ENCODE results near the gene TBCEL. TPM values are rescaled to one million over a fixed set of nuclear protein-coding genes. Genes with fewer than 3 reads are reported as not detected.

Gene TBCEL
- total RNA-seq, 6 donors from 2014 or later = 30.4 to 52.7 (median 31.9) TPM

- no peak for DNase-seq
- no peak overlapping the region for H3K27ac ChIP-seq
- no peak for ATAC-seq (ENCODE audit: low FRiP score in 2 of 2)
- H3K4me3 ChIP-seq = no peak overlapping the region
- H3K36me3 ChIP-seq = peaks cover 0 to 16% (median 3%) of the 10 kb centered on the region in 4 donors
- peaks cover 4 to 19% (median 10%) of the 10 kb centered on the region in 4 donors for H3K4me1 ChIP-seq
- H3K9me3 ChIP-seq = no peaks in the 10 kb centered on the region
- TF ChIP-seq POLR2AphosphoS5 (IDR thresholded peaks at IDR 0.05) (no peak), EP300 (IDR thresholded peaks at IDR 0.05) (no peak), CTCF (IDR thresholded peaks at IDR 0.05) (no peak), POLR2A (IDR thresholded peaks at IDR 0.05) (no peak)
- H3K27me3 ChIP-seq = no peaks in the 10 kb centered on the region
- 95 to 98% methylated on average over 6 of the region's 6 CpGs for WGBS, 2 donors
Observed at GRCh38 chr11:121068787-121069186, 44.9 kb downstream of the TBCEL start.

GRCh38 chr11:121070951-121071845, 47.3 kb downstream of the TBCEL start:
- Histone ChIP-seq H3K4me1 (peaks cover 4 to 19% (median 10%) of the 10 kb centered on the region in 4 donors), H3K4me3 (no peak overlapping the region), H3K9me3 (no peaks in the 10 kb centered on the region), H3K27ac (peak overlapping the region in 1 of 4 donors; percentile 57), H3K27me3 (no peaks in the 10 kb centered on the region), H3K36me3 (peaks cover 0 to 7% (median 3%) of the 10 kb centered on the region in 4 donors)
- DNase-seq = no peak
- WGBS, 2 donors = 48 to 50% methylated on average over 2 of the region's 2 CpGs
- no peak for ATAC-seq (ENCODE audit: low FRiP score in 2 of 2)
- TF ChIP-seq POLR2A (IDR thresholded peaks at IDR 0.05) (no peak), EP300 (IDR thresholded peaks at IDR 0.05) (no peak), POLR2AphosphoS5 (IDR thresholded peaks at IDR 0.05) (no peak), CTCF (IDR thresholded peaks at IDR 0.05) (no peak)

DNA sequence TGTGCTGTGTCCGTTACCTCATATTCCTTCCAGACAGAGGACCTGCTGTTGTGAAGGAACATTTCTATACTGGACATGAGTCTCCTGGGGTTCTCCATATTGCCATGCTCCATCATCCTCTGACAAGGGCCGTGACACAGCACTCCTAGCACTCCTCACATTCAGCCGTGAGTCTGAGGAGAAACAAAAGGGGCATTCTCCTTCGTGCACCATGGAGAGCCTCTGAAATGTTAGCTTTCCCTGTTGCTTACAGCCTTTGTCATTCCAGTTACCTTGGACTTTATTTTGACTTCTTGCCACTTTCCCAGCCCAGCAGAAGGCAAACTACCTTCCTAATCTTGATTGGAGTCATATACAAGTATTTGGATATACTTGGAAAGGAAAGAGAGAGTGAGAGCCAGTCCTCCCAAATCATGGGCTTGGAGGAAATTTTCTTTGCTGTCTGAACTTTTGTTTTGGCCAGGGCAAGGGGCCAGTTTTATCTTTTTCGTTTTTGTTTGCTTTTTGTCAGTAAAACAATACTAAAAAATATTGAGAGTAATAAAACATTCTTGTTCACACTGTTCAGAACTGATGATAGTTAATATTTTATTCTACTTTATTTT, 48.0 kb downstream of the TBCEL start:
- no peak for ATAC-seq (ENCODE audit: low FRiP score in 2 of 2)
- WGBS, 2 donors = 69% methylated on average over 5 of the region's 5 CpGs

DNA sequence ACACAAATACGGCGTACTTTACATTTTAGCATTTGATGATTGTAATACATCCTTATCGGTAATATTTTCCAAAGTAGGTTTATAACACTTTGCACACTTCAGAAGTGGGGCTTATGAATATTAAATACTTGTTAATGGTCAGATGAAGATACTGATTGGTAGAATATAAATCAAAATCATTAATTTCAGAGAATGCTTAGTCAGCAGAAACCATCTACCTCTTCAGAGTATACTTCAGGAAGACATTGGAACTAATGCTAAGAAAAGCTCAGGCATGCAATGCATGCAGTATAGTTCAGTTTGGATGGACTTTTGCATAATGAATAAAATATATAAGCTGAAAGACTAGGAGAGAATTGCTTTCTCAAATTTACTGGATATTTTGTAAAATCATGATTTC, 57.4 kb downstream of the TBCEL start:
- TF ChIP-seq CTCF (IDR thresholded peaks at IDR 0.05) = no peak
- no peak for TF ChIP-seq POLR2A (IDR thresholded peaks at IDR 0.05)
- no peak for TF ChIP-seq EP300 (IDR thresholded peaks at IDR 0.05)
- no peak for TF ChIP-seq POLR2AphosphoS5 (IDR thresholded peaks at IDR 0.05)
- DNase-seq (no peak), ATAC-seq (ENCODE audit: low FRiP score in 2 of 2) (no peak)
- Histone ChIP-seq H3K4me3 (no peak overlapping the region), H3K9me3 (no peaks in the 10 kb centered on the region), H3K27ac (no peak overlapping the region), H3K27me3 (no peaks in the 10 kb centered on the region), H3K4me1 (no peaks in the 10 kb centered on the region), H3K36me3 (peaks cover 0 to 19% (median 0%) of the 10 kb centered on the region in 4 donors)
- WGBS, 2 donors = 93 to 98% methylated on average over 3 of the region's 3 CpGs

More for the DNA sequence above, 48.0 kb downstream of the TBCEL start:
- H3K9me3 ChIP-seq = no peaks in the 10 kb centered on the region
- H3K27me3 ChIP-seq = no peaks in the 10 kb centered on the region
- H3K4me1 ChIP-seq = peaks cover 4 to 19% (median 10%) of the 10 kb centered on the region in 4 donors
- no peak for TF ChIP-seq EP300 (IDR thresholded peaks at IDR 0.05)
- TF ChIP-seq POLR2AphosphoS5 (IDR thresholded peaks at IDR 0.05) = no peak
- no peak for TF ChIP-seq POLR2A (IDR thresholded peaks at IDR 0.05)
- TF ChIP-seq CTCF (IDR thresholded peaks at IDR 0.05) = no peak
- peaks cover 0 to 7% (median 3%) of the 10 kb centered on the region in 4 donors for H3K36me3 ChIP-seq
- no peak overlapping the region for H3K4me3 ChIP-seq
- no peak for DNase-seq
- H3K27ac ChIP-seq = peak overlapping the region in 1 of 4 donors; percentile 57

All from upper lobe of left lung (tissue), 6 donors.